Breast epithelium (tissue), 4 donors: ENCODE data around the gene MZF1. TPM values are rescaled to one million over a fixed set of nuclear protein-coding genes. Genes with fewer than 3 reads are reported as not detected.

Experiments
- DNase-seq, 2 donors: peaks; one replicate each; pipeline ENCODE4 v3.0.0-alpha.2; 2019; ENCODE audit warnings: low spot score in 2 of 2
- H3K27ac ChIP-seq, 2 donors: fragments of 200-600 bp; sonication (generic) in 1 of 2; one replicate each; pipeline ENCODE4 v1.5.1; 2016 to 2019; ENCODE audit warnings: mild to moderate bottlenecking in 1 of 2
- H3K27me3 ChIP-seq, 2 donors: fragments of 200-600 bp; sonication (generic) in 1 of 2; one replicate each; pipeline versions ENCODE4 v1.5.1 to v1.6.0; 2017 to 2019; ENCODE audit warnings: control low read depth in 1 of 2, mild to moderate bottlenecking in 1 of 2
- H3K36me3 ChIP-seq: fragments of 200-600 bp; one replicate; pipeline ENCODE4 v1.5.1; 2019
- H3K4me1 ChIP-seq, 2 donors: fragments of 200-600 bp; sonication (generic); one replicate each; pipeline ENCODE4 v1.5.1; 2016 to 2019; ENCODE audit warnings: control low read depth in 1 of 2
- H3K4me3 ChIP-seq, 3 donors: fragments of 200-600 bp; sonication (generic); 1 replicate in 2 of 3; 2 replicates in 1 of 3; pipeline ENCODE4 v1.5.1; 2016 to 2019; ENCODE audit warnings: mild to moderate bottlenecking in 3 of 3, moderate library complexity in 2 of 3
- H3K9me3 ChIP-seq, 2 donors: fragments of 200-600 bp; sonication (generic) in 1 of 2; one replicate each; pipeline ENCODE4 v1.5.1; 2016 to 2019; ENCODE audit warnings: control low read depth in 1 of 2
- POLR2A ChIP-seq: fragments of 450-650 bp; IDR thresholded peaks from one replicate; pipeline ENCODE4 v1.6.1; 2016; ENCODE audit warnings: antibody characterized with exemption, mild to moderate bottlenecking, moderate library complexity
- POLR2AphosphoS5 ChIP-seq, 3 donors: sonication (generic); formaldehyde crosslinking; IDR thresholded peaks; one replicate each; pipeline ENCODE4 v1.6.1; 2017; ENCODE audit warnings: antibody characterized with exemption in 3 of 3
- intact Hi-C: fragments of 100-400 bp; cut with DNase I; formaldehyde crosslinking; loops from one replicate; pipeline ENCODE4 v1.15.1; 2023; ENCODE audit warnings: low total_unique reads
- total RNA-seq, 3 donors: library from RNA; depleted of rRNA; stranded (reverse); fragments of >200 nt; gene quantifications; one replicate each; pipeline ENCODE4 v1.1.0, GENCODE V29; 2016
- TF ChIP-seq, protein P1 (sequence below), 3 donors: fragments of 450-650 bp; IDR thresholded peaks; one replicate each; pipeline ENCODE4 v1.5.1; 2016 to 2017; ENCODE audit warnings: antibody characterized with exemption in 3 of 3, mild to moderate bottlenecking in 3 of 3, moderate library complexity in 3 of 3

The MZF1 gene
- total RNA-seq, 3 donors from 2014 or later: 18.7 to 43.0 (median 30.2) TPM

DNA sequence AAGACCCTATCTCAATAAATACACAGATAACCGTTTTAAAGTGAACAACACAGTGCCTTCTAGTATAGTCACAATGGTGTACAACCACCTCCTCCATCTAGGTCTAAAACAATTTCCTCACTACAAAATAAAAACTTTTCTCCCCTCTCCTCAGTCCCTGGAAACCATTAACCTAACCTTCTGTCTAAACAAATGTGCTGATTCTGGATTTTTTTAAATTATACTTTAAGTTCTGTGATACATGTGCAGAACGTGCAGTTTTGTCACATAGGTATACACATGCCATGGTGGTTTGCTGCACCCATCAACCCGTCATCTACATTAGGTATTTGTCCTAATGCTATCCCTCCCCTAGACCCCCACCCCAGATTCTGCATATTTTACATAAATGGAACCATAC, 43.7 kb downstream of the MZF1 start:
- H3K36me3 ChIP-seq: no peaks in the 10 kb centered on the region
- no peak overlapping the region for H3K27ac ChIP-seq
- peaks cover 0 to 5% of the 10 kb centered on the region in 2 donors for H3K27me3 ChIP-seq
- no peak for DNase-seq
- no peaks in the 10 kb centered on the region for H3K4me1 ChIP-seq
- H3K9me3 ChIP-seq: no peaks in the 10 kb centered on the region
- intact Hi-C loops: no loop called here
- TF ChIP-seq, protein P1, sequence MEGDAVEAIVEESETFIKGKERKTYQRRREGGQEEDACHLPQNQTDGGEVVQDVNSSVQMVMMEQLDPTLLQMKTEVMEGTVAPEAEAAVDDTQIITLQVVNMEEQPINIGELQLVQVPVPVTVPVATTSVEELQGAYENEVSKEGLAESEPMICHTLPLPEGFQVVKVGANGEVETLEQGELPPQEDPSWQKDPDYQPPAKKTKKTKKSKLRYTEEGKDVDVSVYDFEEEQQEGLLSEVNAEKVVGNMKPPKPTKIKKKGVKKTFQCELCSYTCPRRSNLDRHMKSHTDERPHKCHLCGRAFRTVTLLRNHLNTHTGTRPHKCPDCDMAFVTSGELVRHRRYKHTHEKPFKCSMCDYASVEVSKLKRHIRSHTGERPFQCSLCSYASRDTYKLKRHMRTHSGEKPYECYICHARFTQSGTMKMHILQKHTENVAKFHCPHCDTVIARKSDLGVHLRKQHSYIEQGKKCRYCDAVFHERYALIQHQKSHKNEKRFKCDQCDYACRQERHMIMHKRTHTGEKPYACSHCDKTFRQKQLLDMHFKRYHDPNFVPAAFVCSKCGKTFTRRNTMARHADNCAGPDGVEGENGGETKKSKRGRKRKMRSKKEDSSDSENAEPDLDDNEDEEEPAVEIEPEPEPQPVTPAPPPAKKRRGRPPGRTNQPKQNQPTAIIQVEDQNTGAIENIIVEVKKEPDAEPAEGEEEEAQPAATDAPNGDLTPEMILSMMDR (IDR thresholded peaks at IDR 0.05): no peak
- no peak for TF ChIP-seq POLR2A
- no peak for TF ChIP-seq POLR2AphosphoS5 (IDR thresholded peaks at IDR 0.05)
- no peak overlapping the region for H3K4me3 ChIP-seq

DNA sequence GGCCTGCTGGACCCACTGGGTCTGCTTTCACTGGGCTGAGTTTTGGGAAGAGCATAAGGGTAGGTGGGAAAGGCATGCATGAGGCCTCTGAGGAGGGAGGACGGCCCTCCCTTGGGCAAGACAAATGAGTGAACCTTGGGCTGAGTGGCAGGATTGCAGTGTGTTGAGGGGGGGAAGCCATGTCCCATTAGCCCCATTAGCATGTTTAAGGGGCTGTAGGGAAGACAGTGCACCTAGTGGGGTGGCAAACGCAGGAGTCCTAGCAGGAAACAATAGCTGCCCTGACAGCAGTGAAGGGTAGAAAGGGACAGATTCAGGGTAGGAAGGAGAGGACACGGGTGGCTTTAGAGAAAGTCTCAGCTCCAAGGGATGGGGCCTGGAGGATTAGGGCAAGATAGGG, 50.4 kb downstream of the MZF1 start:
- no peaks in the 10 kb centered on the region for H3K27me3 ChIP-seq
- no peaks in the 10 kb centered on the region for H3K36me3 ChIP-seq
- no peak overlapping the region for H3K27ac ChIP-seq
- H3K9me3 ChIP-seq: no peaks in the 10 kb centered on the region
- no peak for DNase-seq
- TF ChIP-seq POLR2AphosphoS5 (IDR thresholded peaks at IDR 0.05) (no peak), POLR2A (no peak)
- H3K4me3 ChIP-seq: no peak overlapping the region
- intact Hi-C loops: no loop called here
- H3K4me1 ChIP-seq: peaks cover 7 to 13% of the 10 kb centered on the region in 2 donors

DNA sequence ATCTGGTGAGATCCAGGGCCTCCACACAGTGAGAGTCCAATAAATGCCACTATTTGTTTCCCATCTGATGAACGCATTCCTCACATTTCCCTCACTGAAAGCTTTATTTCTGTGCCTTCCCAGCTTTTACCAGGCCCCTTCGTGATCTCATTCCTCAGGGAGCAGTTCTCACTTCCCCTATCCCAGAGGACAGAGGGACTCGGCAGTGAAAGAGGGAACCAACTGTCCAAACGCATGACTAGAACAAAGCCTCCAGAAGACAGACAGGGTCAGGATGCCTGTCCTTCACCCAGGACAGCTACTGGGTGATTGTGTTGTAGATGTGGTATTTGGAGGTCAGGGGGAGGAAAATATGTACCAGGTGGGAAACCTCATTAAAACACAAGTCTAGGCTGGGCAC, 51.5 kb downstream of the MZF1 start:
- no peaks in the 10 kb centered on the region for H3K36me3 ChIP-seq
- no peak overlapping the region for H3K27ac ChIP-seq
- no peaks in the 10 kb centered on the region for H3K9me3 ChIP-seq
- no peak overlapping the region for H3K4me3 ChIP-seq
- DNase-seq: no peak
- TF ChIP-seq, protein P1 (IDR thresholded peaks at IDR 0.05): no peak
- no peak for TF ChIP-seq POLR2A
- no peak for TF ChIP-seq POLR2AphosphoS5 (IDR thresholded peaks at IDR 0.05)
- H3K27me3 ChIP-seq: no peaks in the 10 kb centered on the region
- H3K4me1 ChIP-seq: peaks cover 9 to 16% of the 10 kb centered on the region in 2 donors
- intact Hi-C loops: no loop called here

DNA sequence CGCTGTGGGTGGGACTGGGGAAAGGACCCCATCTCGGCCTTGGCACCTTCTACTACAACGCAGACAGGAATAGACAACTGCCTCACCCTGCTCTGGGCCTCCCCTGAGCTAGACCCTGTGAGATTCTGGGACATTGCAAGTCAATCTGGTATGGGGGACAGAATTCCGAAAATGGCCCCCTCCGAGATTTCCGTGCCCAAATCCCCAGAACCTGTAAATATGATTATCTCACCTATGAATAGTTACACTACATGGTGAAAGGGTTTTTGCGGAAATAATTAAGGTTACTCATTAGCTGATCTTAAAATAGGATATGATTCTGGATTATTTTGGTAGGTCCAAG, 52.9 kb downstream of the MZF1 start:
- H3K9me3 ChIP-seq: no peaks in the 10 kb centered on the region

DNA sequence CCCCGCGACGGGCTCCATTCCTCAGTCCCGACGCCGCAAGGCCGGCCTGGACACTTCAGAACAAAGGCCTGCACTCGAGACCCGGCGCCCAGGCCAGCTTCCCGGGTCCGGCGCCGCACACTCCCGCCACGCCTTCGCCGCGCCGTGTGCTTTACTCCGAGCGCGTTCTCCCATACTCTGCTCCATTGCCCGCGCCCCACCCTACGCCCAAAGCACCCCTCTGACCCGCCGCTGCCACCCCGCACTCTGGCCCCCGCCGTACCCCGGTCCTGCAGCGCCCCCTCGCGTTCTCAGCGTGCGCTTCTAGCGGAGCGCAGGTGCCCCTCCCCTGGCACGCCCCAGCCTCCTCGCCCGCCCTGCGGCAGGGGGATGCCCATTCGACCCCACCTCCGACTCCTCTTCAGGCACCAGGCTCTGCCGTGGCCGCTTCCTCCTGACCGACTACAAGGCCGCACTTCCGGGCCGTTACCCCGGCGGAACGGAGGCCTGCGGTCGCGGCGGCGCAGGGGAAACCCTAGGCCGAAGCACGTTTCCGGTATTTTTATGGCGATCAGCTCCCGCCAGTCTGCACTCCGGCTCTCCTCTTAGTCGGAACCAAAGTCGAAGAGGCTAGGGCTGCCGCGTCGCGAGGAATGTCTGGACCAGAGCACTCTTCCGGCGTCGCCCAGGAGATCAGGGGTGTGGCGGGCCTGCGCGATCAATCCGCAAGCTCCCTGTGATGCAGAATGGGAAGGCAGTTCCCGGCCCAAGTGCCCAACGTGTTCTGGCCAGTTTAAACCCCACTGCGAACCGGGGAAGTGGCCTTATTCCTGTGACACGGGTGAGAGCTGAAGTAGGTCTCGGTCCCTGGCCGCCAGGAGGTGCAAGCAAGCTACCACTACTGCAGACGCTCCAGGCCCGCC, 53.5 kb downstream of the MZF1 start, which contains the start of gene ZBTB45:
Gene ZBTB45, minus strand, starts transcription at position 456 of the 902 bp plus-strand sequence. CDS start 2,137 bp downstream, outside the sequence.
- peaks cover 9 to 17% of the 10 kb centered on the region in 2 donors for H3K4me1 ChIP-seq
- DNase-seq: peak; percentile 90 to 92
- intact Hi-C loops: loop anchor here (1.0 kb wide), 1 partner anchor 40 kb away; no protein-coding TSS in a partner anchor

More for the DNA sequence above, 52.9 kb downstream of the MZF1 start:
- H3K4me3 ChIP-seq: peak overlapping the region; percentile 82 to 93 (median 84)
- no peaks in the 10 kb centered on the region for H3K36me3 ChIP-seq
- peak overlapping the region; percentile 93 to 95 for H3K27ac ChIP-seq
- intact Hi-C loops: loop anchor here (1.0 kb wide), 1 partner anchor 41 kb away; no protein-coding TSS in a partner anchor
- peaks cover 9 to 16% of the 10 kb centered on the region in 2 donors for H3K4me1 ChIP-seq
- no peak for DNase-seq
- H3K27me3 ChIP-seq: no peaks in the 10 kb centered on the region
- no peak for TF ChIP-seq POLR2A
- TF ChIP-seq, protein P1 (IDR thresholded peaks at IDR 0.05): peak in 1 of 3 donors; percentile 6

More for the DNA sequence above, 53.5 kb downstream of the MZF1 start, which contains the start of gene ZBTB45:
- no peaks in the 10 kb centered on the region for H3K27me3 ChIP-seq
- no peak for TF ChIP-seq POLR2A
- TF ChIP-seq POLR2AphosphoS5 (IDR thresholded peaks at IDR 0.05): peak; percentile 92 to 94 (median 93)
- TF ChIP-seq, protein P1 (IDR thresholded peaks at IDR 0.05): peak; percentile 77 to 87 (median 78)
- H3K9me3 ChIP-seq: no peaks in the 10 kb centered on the region
- peak within 1 kb of the TSS; percentile 93 to 95 for H3K27ac ChIP-seq
- peak within 1 kb of the TSS; percentile 82 to 93 (median 84) for H3K4me3 ChIP-seq
- no peaks in the 10 kb centered on the region for H3K36me3 ChIP-seq
